Panc1 (cell line): Measurements from ENCODE around the gene FKRP. TPM values are rescaled to one million over a fixed set of nuclear protein-coding genes. Genes with fewer than 3 reads are reported as not detected.

Experiments
- ATAC-seq: fragments of 200-7000 bp; cut with Tn5 transposase; 2 replicates; pipeline ENCODE4 v1.9.1; 2020; ENCODE audit warnings: mild to moderate bottlenecking, moderate library complexity
- BruUV-seq: library from RNA; stranded (reverse); fragments of 400-500 nt; replicated peaks from 2 replicates; lab custom pipeline; 2021; lab: Mats Ljungman, UMichigan
- CTCF ChIA-PET: fragments of 300-600 bp; sonication (Branson Sonifier 250); formaldehyde crosslinking; loops from one replicate; lab custom pipeline; 2022; ENCODE audit warnings: antibody characterized with exemption; lab: Charles Lee
- POLR2A ChIA-PET: fragments of 300-600 bp; sonication (Branson Sonifier 250); formaldehyde crosslinking; loops from one replicate; lab custom pipeline; 2022; ENCODE audit warnings: antibody characterized with exemption; lab: Charles Lee
- DNase-seq: peaks from one replicate; pipeline ENCODE4 v3.0.0-alpha.2; 2010; ENCODE audit warnings: low read depth, low spot score
- H3K27ac ChIP-seq: 2 replicates; pipeline ENCODE4 v1.5.1; 2011; ENCODE audit warnings: mild to moderate bottlenecking, low read length, inconsistent platforms
- H3K27me3 ChIP-seq: fragments of 200-500 bp; sonication (Bioruptor generic); 2 replicates; pipeline ENCODE4 v1.6.0; 2014; ENCODE audit warnings: low read length, inconsistent platforms; ENCODE audit not compliant: control insufficient read depth, insufficient read depth
- H3K36me3 ChIP-seq: fragments of 200-500 bp; sonication (Bioruptor generic); 2 replicates; pipeline ENCODE4 v1.5.1; 2014; ENCODE audit warnings: inconsistent platforms, mild to moderate bottlenecking, low read length, moderate library complexity; ENCODE audit not compliant: control insufficient read depth, insufficient read depth
- H3K4me1 ChIP-seq: 2 replicates; pipeline ENCODE4 v1.5.1; 2011; ENCODE audit warnings: inconsistent platforms, mild to moderate bottlenecking, low read length, moderate library complexity; ENCODE audit not compliant: control insufficient read depth, insufficient read depth
- H3K4me3 ChIP-seq, 2 experiments: 2 replicates each; pipeline ENCODE4 v1.5.1; 2011 to 2012; ENCODE audit warnings: low read depth in 2 of 2, low read length in 2 of 2, mild to moderate bottlenecking in 2 of 2, inconsistent platforms in 1 of 2, moderate library complexity in 1 of 2
- H3K9me3 ChIP-seq: fragments of 200-500 bp; sonication (Bioruptor generic); 2 replicates; pipeline ENCODE4 v1.5.1; 2014; ENCODE audit warnings: low read depth, mild to moderate bottlenecking, inconsistent platforms, low read length, moderate library complexity; ENCODE audit not compliant: control insufficient read depth, insufficient read depth
- POLR2AphosphoS5 ChIP-seq: IDR thresholded peaks from 2 replicates; pipeline ENCODE4 v1.6.1; 2012; ENCODE audit warnings: mild to moderate bottlenecking, low read depth, low read length, moderate library complexity
- SIN3A ChIP-seq: IDR thresholded peaks from 2 replicates; pipeline ENCODE4 v1.6.1; 2012; ENCODE audit warnings: low read depth, mild to moderate bottlenecking, low read length, moderate library complexity, borderline replicate concordance; ENCODE audit not compliant: insufficient read depth
- TCF7L2 ChIP-seq: IDR thresholded peaks from 2 replicates; pipeline ENCODE4 v1.6.1; 2011; ENCODE audit warnings: mild to moderate bottlenecking, low read depth, low read length, inconsistent platforms
- in situ Hi-C: cut with HindIII; loops from 2 replicates; pipeline ENCODE4 v1.10.0; 2016; ENCODE audit warnings: low sequenced_read_pairs, low pct_unique_long_range_greater_than_20kb
- intact Hi-C: fragments of 100-400 bp; cut with micrococcal nuclease; formaldehyde crosslinking; loops from one replicate; pipeline ENCODE4 v1.10.0; 2022; ENCODE audit not compliant: unreplicated experiment
- total RNA-seq: library from RNA; stranded (reverse); gene quantifications from one replicate; pipeline ENCODE4 v1.2.1, GENCODE V29; 2021; ENCODE audit not compliant: unreplicated experiment
- TF ChIP-seq, protein P1 (sequence below): fragments of 450-650 bp; IDR thresholded peaks from 2 replicates; pipeline ENCODE4 v1.5.1; 2017; ENCODE audit warnings: mild to moderate bottlenecking
- TF ChIP-seq, protein P2 (sequence below), 2 experiments: IDR thresholded peaks; 2 replicates each; pipeline ENCODE4 v1.6.1; 2011 to 2012; ENCODE audit warnings: low read depth in 2 of 2, control low read depth in 1 of 2, low read length in 1 of 2, mild to moderate bottlenecking in 1 of 2, moderate library complexity in 1 of 2; ENCODE audit not compliant: insufficient read depth in 1 of 2

FKRP gene
- total RNA-seq, 1 experiment from 2014 or later: 21.6 TPM

- DNase-seq (no peak), ATAC-seq (no peak)
- intact Hi-C loops: no loop called here
- H3K4me3 ChIP-seq: no peak overlapping the region
- H3K4me1 ChIP-seq: peaks cover 8% of the 10 kb centered on the region
- POLR2A ChIA-PET: no interaction called here
- in situ Hi-C loops: no loop called here
- H3K9me3 ChIP-seq: no peaks in the 10 kb centered on the region
- peaks cover 8% of the 10 kb centered on the region for H3K36me3 ChIP-seq
- CTCF ChIA-PET: no interaction called here
- no peak overlapping the region; the same call in 1 of the 2 replicates for H3K27ac ChIP-seq
- no peaks in the 10 kb centered on the region for H3K27me3 ChIP-seq
- TF ChIP-seq SIN3A (no peak), POLR2AphosphoS5 (no peak)
- BruUV-seq: no TSS peak
Observed at GRCh38 chr19:46782355-46783019, 36.6 kb downstream of the FKRP start.

DNA sequence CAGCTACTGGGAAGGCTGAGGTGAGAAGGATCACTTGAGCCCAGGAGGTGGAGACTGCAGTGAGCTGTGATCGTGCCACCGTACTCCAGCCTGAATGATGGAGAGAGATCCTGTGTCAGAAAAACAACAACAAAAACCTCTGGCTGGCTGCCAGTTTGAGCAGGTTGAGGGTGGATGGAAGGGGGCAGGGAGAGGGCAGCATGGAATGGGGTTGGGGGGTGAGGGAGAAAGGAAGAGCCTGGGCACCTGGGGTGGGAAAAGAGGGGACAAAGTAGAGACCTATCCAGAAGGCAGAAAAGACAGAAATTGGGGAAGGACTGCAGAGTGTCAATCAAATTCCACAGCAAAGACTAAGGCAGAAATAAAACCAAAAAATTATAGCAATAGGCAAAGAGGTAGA is 37.8 kb downstream of the FKRP start:
- H3K9me3 ChIP-seq: no peaks in the 10 kb centered on the region
- peaks cover 4% of the 10 kb centered on the region for H3K36me3 ChIP-seq
- H3K4me3 ChIP-seq: peak overlapping the region; percentile 87 to 92
- peak overlapping the region; percentile 89 for H3K27ac ChIP-seq
- ChIA-PET CTCF (interaction anchor here (0.7 kb wide), 1 partner anchor 167 kb away, joined by 5 read pairs; no protein-coding TSS in a partner anchor), POLR2A (no interaction called here)
- intact Hi-C loops: no loop called here
- peaks cover 8% of the 10 kb centered on the region for H3K4me1 ChIP-seq
- no peaks in the 10 kb centered on the region for H3K27me3 ChIP-seq
- in situ Hi-C loops: no loop called here
- no TSS peak for BruUV-seq
- no peak for DNase-seq
- no peak for ATAC-seq
- TF ChIP-seq TCF7L2: no peak
- TF ChIP-seq, protein P1, sequence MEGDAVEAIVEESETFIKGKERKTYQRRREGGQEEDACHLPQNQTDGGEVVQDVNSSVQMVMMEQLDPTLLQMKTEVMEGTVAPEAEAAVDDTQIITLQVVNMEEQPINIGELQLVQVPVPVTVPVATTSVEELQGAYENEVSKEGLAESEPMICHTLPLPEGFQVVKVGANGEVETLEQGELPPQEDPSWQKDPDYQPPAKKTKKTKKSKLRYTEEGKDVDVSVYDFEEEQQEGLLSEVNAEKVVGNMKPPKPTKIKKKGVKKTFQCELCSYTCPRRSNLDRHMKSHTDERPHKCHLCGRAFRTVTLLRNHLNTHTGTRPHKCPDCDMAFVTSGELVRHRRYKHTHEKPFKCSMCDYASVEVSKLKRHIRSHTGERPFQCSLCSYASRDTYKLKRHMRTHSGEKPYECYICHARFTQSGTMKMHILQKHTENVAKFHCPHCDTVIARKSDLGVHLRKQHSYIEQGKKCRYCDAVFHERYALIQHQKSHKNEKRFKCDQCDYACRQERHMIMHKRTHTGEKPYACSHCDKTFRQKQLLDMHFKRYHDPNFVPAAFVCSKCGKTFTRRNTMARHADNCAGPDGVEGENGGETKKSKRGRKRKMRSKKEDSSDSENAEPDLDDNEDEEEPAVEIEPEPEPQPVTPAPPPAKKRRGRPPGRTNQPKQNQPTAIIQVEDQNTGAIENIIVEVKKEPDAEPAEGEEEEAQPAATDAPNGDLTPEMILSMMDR: no peak

DNA sequence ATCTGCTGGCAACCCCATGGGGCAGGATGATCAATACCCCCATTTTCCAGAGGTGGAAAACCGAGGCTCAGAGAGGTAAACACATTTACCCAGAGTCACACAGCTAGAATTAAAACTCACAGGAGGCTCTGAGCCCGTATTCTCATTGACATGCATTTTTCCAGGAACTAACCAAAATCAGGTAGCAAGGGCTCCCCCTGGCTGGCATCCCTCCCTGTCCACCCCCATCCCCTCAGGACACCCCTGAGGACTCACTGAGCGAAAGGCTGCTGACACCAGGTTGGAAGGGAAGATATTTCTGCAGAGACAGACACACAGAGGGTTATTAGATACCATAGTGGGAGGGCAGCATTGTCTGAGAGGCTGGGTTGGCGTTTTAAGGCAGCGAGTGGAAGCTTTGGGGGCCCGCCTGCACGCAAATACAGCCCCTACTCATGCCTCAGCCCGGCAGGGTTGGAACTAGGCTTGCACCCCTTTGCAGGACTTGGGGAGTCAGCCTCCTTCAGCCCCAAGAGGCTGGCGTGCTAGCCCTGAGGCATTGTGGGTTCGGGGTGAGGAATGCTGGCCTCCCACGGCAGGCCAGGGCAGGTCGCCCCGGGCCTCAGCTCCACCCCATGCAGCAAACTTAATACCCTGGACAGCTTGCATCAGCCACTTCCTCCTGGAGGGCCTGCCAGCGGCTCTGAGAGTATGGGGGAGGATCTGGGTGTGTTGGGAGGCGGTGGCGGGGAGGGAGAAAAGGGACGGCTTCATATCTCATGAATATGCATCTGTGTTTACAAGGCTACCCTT is 38.6 kb downstream of the FKRP start:
- no TSS peak for BruUV-seq
- intact Hi-C loops (no loop called here), in situ Hi-C loops (no loop called here)
- ATAC-seq (peak; percentile 57), DNase-seq (no peak)
- POLR2A ChIA-PET: interaction anchor here (0.6 kb wide), 1 partner anchor 23 kb away, joined by 12 read pairs; no protein-coding TSS in a partner anchor
- Histone ChIP-seq H3K36me3 (peaks cover 3% of the 10 kb centered on the region; the same call in 1 of the 2 replicates), H3K27ac (peak overlapping the region; percentile 89), H3K4me1 (peaks cover 8% of the 10 kb centered on the region), H3K27me3 (no peaks in the 10 kb centered on the region), H3K9me3 (no peaks in the 10 kb centered on the region), H3K4me3 (peak overlapping the region; percentile 87 to 92)
- TF ChIP-seq, protein P2, sequence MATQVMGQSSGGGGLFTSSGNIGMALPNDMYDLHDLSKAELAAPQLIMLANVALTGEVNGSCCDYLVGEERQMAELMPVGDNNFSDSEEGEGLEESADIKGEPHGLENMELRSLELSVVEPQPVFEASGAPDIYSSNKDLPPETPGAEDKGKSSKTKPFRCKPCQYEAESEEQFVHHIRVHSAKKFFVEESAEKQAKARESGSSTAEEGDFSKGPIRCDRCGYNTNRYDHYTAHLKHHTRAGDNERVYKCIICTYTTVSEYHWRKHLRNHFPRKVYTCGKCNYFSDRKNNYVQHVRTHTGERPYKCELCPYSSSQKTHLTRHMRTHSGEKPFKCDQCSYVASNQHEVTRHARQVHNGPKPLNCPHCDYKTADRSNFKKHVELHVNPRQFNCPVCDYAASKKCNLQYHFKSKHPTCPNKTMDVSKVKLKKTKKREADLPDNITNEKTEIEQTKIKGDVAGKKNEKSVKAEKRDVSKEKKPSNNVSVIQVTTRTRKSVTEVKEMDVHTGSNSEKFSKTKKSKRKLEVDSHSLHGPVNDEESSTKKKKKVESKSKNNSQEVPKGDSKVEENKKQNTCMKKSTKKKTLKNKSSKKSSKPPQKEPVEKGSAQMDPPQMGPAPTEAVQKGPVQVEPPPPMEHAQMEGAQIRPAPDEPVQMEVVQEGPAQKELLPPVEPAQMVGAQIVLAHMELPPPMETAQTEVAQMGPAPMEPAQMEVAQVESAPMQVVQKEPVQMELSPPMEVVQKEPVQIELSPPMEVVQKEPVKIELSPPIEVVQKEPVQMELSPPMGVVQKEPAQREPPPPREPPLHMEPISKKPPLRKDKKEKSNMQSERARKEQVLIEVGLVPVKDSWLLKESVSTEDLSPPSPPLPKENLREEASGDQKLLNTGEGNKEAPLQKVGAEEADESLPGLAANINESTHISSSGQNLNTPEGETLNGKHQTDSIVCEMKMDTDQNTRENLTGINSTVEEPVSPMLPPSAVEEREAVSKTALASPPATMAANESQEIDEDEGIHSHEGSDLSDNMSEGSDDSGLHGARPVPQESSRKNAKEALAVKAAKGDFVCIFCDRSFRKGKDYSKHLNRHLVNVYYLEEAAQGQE (IDR thresholded peaks at IDR 0.05; ENCODE audit: insufficient read depth in 1 of 2, low read depth in 2 of 2, low read length in 1 of 2): no peak
- no peak for TF ChIP-seq TCF7L2
- TF ChIP-seq POLR2AphosphoS5: no peak; the same call in 1 of the 2 replicates
- TF ChIP-seq, protein P1: no peak; the same call in 1 of the 2 replicates
- TF ChIP-seq SIN3A: no peak
- CTCF ChIA-PET: interaction anchor here (1.0 kb wide), 1 partner anchor 56 kb away, joined by 3 read pairs; no protein-coding TSS in a partner anchor
